NCI-H1092 (cell line): ENCODE data around the gene MAPKAPK5.
"Not testable (repeated sequence)": the region's sequence is repeated elsewhere in the genome, so short reads cannot be mapped to it uniquely, and the experiment has no call there.

Experiments
- DNase-seq: peaks from one replicate; lab custom pipeline; 2025; lab: John Stamatoyannopoulos, UW

The MAPKAPK5 gene

DNA sequence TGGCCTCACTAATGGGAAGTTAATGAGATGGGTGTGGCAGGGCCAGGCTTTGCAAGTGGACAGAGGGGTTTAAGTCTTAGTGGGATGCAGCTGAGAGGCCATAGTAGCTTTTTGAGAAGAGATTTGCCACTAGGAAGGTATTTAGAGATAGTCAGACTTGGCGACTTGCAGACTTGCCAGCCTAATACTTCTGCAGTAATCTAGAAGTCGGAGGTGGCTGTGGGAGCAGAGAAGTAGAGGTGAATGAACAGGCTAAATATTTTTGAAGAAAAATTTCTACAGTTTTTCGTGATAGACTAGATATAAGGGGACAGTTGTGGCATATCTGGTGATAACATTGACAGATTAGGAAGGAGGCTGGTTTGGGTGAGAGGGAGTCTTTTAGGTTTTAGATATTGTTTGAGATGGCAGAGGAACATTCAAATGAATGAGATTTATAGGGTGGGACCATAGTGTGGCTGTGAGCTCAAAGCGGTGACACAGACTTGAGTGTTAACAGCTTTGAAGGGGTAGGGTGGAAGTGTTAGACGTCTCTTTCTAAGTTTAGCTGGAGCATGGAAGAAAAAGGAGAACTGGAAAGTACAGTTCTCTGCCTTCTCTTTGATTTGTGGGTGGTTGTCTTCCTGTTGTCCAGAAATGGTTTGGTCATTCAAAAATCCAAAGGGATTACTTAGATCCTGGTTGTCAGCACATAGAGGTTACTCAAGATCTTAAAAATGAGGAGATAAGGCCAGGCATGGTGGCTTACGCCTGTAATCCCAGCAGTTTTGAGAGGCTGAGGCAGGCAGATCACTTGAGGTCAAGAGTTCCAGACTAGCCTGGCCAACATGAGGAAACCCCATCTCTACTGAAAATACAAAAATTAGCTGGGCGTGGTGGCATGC, 44.9 kb downstream of the MAPKAPK5 start:
- no peak for DNase-seq

DNA sequence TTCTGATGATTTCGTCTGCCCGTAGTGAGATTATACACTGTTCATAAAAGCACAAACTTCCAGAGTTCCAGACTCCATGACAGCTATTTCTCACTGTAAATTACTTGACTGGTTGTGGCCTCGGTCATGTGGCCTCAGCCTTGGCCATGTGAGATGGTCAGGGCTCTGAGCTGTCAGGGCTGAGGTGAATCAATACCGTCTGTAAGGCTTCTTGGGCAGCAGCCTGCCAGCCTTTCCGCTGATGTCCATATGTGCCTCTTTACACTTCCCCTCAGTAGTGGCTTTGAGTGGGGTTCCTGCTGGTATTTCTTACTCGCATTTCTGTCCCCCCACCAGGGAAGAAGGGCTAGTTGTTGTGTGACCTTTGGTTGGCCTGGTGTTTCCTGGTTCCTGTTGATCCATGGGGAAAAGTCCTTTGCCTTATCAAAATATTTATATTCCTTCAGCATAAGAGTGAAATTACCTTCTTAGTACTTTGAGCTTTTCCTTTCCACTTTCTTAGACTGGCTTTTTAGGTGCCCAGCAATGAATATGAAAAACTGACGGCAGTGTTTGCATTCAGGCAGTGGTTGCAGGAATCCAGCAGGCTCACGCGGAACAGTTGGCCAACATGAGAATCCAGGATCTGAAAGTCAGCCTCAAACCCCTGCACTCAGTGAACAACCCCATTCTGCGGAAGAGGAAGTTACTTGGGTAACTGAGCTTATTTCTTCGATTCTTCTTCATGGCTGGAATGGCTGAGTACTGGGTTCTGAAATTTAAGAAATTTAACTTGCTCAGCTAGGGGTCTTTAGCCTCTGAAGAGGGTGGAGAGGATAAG, 46.1 kb downstream of the MAPKAPK5 start:
- no peak for DNase-seq

DNA sequence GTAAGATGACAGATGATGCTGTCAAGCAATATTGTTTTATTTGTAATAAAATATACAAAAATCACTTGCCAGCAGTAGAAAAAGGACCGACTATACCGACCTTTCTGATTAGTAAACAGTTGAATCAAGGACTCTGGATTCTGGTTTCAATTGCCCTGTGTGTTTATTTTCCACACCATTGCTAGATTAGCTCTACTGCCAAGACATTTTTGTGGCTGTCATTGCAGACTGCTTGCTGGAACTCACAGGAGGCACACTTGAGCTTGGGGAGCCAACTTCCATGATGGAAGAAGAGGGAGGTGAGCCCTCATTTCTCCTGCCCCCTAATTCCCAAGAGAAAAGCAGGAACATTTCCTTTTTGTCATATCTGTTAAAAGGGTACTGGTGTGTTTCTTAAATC, 51.3 kb downstream of the MAPKAPK5 start:
- no peak for DNase-seq

DNA sequence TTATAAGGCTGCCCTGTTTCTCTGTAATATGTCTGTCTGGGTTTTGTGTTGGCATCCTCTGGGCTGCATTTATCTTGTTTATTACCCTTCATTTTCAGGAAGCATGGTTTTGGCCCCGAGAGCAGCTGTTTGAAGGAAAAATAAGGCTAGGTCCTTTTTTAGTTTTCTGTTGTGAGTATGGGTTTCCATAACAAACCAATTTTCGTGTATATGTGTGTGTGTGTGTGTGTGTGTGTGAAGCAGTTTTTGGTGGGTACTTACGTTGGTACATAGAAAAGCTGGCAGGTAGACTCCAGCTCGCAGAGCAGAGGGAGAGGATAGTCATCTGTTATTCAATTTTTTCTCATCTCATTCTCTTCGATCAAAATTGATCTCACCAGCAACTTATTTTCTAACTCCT, 52.5 kb downstream of the MAPKAPK5 start:
- no peak for DNase-seq

DNA sequence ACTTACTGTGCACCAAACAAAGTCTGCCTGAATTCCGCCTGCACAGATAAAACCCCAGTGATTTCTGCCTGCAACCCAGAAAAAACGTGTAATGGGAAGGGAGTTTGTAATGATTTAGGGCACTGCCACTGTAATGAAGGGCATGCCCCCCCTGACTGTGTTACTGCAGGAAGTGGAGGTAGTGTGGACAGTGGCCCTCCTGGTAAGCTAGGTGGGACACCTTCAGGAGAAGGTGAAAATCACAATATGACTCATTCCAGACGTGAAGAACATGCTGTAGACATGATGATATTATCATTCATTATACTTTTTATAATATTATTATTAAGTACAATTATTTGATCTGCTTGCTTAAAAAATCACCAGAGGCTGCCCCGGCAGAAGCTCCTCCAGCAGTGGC, 59.2 kb downstream of the MAPKAPK5 start:
- no peak for DNase-seq

DNA sequence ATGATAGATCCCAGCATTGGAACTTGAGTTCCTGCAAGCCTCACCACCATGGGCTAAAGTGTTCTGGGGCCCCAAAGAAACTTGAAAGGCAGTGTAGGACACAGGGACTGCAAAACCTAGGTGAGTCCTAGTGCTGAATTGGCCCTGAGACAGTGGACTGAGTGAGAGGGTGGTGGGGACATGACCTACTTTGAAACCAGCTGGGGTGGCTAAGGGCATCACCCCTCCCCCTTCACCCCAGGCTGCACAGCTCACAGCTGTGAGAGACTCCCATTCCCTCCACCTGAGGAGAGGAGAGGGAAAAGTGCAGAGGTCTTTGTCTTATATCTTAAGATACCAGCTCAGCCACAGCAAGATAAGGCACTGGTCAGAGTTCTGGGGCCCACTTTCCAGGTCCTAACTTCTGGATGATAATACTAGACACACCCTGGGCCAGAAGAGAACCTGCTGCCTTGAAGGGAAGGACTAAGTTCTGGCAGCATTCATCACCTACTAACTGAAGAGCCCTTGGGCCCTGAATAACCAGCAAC, 62.5 kb downstream of the MAPKAPK5 start:
- no peak for DNase-seq

DNA sequence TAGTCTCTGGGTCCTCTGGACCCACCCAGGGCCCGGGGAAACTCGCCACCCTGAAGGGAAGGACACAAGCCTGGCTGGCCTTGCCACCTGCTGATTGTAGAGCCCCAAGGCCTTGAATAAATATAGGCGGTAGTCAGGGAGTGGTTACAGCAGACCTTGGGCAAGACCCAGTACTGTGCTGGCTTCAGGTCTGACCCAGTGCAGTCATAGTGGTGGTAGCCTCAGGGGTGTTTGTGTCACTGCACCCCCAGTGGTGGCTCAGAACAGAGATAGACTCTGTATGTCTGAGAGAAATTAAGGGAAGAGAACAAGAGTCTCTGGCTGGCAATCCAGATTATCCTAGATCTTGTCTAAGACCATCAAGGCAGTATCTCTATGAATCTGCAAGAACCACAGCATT, 63.5 kb downstream of the MAPKAPK5 start:
- DNase-seq = no peak

DNA sequence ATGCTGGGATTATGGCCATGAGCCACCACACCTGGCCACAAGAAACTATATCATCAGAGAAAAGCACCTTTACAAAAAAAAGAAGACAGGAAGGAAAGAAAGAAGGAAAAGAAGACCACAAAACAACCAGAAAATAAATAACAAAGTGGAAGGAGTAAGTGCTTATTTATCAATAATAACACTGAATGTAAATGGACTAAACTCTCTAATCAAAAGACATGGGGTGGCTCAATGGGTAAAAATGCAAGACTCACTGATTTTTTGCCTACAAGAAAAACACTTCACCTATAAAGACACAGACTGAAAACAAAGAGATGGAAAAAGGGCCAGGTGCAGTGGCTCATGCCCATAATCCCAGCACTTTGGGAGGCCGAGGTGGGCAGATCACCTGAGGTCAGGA, 65.7 kb downstream of the MAPKAPK5 start:
- DNase-seq = no peak

DNA sequence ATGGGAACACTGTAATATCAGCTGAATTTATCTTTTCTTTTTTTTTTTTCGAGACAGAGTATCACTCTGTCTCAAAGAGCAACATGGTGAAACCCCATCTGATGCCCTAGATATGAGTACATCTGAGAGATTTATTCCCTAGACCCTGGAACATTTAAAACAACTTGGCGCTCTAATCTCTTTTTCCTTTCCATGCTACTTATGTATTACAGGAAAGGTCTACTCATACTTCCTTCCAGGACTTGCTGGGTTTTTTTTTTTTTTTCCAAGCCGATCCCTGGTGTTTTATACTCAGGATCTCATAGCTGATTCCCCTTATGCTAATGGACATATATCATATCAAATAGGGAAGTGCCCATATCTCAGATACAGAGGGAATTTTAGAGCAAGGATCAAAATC, 83.1 kb downstream of the MAPKAPK5 start:
- DNase-seq = no peak

DNA sequence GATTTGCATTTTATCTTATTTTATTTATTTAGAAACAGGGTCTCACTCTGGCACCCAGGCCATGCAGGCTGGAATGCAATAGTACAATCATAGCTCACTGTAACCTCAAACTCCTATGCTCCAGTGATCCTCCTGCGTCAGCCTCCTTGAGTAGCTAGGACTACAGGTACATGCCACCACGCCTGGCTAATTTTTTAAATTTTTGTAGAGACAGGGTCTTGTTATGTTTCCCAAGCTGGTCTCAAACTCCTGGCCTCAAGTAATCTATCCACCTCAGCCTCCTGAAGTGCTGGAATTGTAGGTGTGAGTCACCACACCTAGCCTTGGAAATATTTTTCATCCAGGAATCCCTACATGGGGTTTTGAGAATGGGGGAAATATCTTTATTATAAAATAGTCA, 84.6 kb downstream of the MAPKAPK5 start:
- no peak for DNase-seq

DNA sequence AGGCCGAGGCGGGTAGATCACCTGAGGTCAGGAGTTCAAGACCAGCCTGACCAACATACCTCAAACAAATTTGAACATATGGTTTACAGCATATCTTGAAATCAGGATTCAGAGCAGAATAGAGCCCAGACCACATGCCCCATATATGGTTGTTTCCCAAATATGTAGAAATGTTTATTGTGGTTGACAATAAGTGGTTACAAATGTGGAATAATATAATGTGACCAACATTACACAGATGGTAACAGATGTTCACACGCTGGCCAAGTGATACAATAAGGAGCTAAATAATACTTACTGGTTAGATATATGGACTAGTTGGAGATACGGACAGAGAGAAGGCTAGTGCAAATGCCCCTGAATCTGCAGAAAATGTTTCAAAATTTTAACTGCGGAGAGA, 85.3 kb downstream of the MAPKAPK5 start:
- DNase-seq = no peak

DNA sequence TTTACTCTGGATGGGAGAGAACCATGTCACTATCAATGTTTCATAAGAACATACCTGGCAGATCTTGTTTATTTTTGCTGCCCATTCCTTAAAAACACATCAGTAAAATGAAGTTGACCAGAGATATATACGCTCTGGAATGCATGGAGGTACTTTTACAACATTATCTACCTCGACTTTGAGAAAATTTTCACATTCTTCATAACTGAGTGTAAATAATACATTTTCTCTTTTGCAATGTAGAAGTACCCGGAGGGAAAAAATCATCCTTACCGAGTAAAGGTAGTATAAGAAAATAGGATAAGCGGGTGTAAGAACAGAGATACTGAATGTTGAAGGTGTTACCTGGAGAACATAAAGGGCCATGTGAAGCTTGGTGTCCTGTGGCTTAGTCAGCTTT, 90.2 kb downstream of the MAPKAPK5 start:
- no peak for DNase-seq

DNA sequence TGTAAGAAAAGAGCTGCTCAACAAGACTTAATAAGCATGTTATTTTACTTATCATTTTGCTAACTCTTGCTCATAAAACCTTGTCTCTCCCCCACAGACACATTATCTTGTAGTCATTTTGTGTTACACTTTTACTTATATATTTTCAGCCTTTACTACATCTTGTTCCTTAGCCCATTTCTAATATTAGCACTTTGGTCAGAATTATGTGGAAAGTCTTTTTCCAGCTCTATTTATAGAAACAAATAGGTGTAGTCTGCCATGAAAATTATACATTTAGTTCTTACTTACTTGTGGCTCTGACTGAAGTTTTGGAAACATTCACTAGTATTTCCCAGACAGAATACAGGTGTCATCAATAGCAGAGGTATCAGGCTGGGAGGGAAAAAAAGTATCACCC, 94.8 kb downstream of the MAPKAPK5 start:
- DNase-seq = no peak

DNA sequence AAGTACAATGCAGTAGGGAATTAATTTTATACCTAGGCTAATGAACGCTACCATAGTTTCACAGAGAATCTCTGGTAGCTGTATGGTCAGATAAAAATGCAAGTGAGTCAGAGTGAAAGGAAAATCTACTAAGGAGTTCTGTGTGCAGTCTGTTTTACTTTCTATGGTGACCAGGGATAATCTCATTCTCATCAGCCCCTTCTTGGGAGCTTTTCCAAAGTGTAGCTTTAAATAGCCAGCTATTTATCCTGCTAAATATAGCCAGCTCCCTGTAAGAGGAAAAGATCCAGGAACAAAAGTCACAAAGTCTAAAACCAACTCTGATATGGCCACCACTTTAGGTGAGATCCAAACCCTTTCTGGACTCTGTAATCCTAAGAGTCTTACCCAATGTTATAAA, 95.4 kb downstream of the MAPKAPK5 start:
- DNase-seq = no peak

DNA sequence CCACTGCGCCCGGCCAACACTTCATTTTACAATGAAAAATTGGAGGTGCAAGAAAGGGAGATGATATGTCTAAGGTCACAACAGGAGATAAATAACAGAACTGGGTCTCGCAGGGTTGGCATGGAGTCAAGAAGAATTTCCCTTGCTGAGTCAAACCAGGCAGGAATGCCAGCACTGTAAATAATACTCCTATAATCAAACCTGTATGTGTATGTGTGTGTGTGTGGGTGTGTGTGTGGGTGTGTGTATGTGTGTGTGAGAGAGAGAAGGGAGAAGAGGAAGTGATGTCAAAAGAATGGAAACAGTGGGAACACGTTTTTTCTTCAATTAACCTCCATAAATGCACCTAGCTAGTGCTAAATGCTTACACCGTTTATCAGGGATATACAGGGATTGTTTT, 100.5 kb downstream of the MAPKAPK5 start:
- DNase-seq = no peak

DNA sequence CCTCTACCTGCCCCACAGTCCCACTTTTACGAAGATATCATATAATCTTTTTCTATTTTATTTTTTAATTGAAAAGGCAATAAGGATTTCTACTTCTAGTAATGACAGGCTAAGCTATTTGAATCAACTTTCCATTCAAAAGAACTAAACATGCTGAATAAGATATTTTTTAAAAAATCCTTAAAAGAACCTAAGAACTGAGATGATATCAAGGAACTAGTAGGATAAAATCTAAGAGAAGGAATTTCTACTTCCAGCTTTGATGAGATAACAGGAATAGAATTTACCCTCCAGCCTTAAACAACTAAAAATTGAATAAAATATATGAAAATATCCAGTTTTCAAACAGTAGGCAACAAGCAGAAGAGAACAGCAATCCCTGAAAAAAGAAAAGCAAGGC, 101.9 kb downstream of the MAPKAPK5 start:
- DNase-seq = no peak

DNA sequence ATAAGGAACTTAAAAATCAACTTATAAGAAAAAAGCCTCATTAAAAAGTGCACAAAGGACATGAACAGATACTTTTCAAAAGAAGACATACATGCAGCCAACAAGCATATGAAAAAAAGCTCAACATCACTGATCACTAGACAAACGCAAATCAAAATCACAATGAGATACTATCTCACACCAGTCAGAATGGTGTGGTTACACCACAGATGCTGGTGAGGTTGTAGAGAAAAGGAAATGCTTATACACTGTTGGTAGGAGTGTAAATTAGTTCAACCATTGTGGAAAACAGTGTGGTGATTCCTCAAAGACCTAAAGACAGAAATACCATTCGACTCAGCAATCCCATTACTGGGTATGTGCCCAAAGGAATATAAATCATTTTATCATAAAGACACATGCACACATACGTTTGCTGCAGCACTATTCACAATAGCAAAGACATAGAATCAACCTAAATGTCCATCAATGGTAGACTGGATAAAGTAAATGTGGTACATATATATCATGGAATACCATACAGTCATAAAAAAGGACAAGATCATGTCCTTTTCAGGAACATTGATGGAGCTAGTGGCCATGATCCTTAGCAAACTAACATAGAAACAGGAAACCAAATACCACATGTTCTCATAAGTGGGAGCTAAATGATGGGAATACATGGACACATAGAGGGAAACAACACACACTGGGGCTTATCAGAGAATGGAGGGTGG, 109.1 kb downstream of the MAPKAPK5 start:
- not testable (repeated sequence) for DNase-seq
